Left lobe of liver (tissue), 2 donors: Measurements from ENCODE around the gene MIDN. TPM values are rescaled to one million over a fixed set of nuclear protein-coding genes. Genes with fewer than 3 reads are reported as not detected.

Experiments
- ATAC-seq: fragments of 200-7000 bp; cut with Tn5 transposase; one replicate; pipeline ENCODE4 v1.9.1; 2020; ENCODE audit warnings: mild to moderate bottlenecking, moderate library complexity
- DNase-seq: peaks from one replicate; pipeline ENCODE4 v3.0.0-alpha.2; 2020; ENCODE audit warnings: low spot score
- total RNA-seq: library from RNA; stranded (reverse); gene quantifications from one replicate; pipeline ENCODE4 v1.2.1, GENCODE V29; 2021
- donor health status: DM: no; HTN: no; CAD: no; lungs with moderate emphysema.
- donor health status: DM: no; HTN: yes; CAD: no.

MIDN gene
- total RNA-seq, 1 donor from 2014 or later: 51.7 TPM

GRCh38 chr19:1220477-1220930 is 27.9 kb upstream of the MIDN start:
- no peak for ATAC-seq
- DNase-seq: no peak

DNA sequence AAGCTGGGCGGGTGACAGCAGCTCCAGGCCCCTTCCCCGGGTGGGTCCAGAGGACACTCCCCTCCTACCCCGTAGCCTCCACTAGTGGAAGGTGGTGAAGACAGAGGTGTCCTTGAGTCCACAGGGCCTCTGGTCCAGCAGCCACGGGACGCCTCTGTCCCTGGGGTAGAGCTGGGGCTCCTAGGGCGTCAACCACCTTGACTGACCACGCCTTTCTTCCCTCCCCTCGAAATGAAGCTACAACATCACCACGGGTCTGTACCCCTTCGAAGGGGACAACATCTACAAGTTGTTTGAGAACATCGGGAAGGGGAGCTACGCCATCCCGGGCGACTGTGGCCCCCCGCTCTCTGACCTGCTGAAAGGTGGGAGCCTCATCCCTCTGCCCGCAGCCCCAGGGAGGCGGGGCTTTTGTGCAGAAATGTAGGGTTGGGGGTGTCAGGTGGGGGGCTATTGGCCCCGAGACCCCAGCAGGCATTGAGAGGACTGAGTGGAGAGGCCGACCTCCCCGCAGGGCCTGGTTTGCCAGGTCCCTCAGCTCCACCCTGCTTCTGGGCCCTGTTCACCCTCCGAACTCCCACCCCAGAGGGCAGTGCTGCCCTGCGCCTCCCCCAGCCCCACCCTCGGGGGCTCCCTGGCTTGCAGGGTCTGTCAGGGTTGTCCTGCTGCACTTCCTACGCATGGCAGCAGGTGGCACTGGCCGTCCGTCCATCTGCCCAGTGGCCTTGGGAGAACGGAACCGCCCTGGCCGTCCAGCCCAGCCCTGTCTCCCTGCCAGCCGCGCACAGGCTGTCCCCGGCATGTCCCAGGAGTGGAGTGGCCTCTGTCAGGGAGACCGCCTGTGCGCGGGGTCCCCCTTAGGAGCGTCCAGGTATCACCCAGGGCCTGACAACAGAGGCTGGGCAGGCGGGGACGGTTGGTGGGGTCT is 27.1 kb upstream of the MIDN start:
- DNase-seq (peak; percentile 80), ATAC-seq (peak; percentile 90)

GRCh38 chr19:1221904-1222255 is 26.5 kb upstream of the MIDN start:
- DNase-seq (no peak), ATAC-seq (no peak)

GRCh38 chr19:1222394-1222793 is 26.0 kb upstream of the MIDN start:
- DNase-seq: no peak

DNA sequence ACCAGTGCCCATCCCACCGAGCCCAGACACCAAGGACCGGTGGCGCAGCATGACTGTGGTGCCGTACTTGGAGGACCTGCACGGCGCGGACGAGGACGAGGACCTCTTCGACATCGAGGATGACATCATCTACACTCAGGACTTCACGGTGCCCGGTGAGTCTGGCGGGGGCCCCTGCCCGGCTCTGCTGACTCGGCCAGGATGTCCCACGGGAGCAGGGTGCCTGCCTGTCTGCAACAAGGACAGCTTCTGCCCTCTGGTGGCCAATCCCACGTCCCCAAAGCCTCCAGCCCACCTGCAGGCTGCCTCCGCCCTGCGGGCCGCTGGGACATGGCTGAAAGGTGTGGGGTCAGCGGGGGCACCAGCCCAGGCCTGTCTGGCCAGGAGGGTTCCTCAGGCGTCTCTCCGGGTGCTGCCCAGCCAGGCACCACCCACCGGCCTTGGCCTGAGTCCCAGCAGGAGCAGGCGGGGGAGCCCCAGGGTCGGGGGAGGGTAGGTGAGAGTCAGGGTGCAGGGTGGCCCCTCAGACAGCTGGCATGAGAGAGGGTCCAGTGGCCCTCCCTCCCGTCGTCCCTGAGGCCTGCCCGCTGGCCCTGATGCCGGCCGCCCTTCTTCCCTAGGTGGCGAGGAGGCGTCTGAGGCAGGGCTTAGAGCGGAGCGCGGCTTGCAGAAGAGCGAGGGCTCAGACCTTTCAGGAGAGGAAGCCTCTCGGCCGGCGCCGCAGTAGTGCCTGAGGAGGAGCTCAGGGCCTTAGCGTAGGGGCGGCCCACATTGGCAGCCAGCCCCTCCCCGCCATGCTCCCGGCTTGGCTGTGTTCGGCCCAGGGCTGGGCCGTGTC is 25.1 kb upstream of the MIDN start:
- no peak for DNase-seq
- peak; percentile 3 for ATAC-seq

More at GRCh38 chr19:1222394-1222793, 26.0 kb upstream of the MIDN start:
- ATAC-seq: no peak

DNA sequence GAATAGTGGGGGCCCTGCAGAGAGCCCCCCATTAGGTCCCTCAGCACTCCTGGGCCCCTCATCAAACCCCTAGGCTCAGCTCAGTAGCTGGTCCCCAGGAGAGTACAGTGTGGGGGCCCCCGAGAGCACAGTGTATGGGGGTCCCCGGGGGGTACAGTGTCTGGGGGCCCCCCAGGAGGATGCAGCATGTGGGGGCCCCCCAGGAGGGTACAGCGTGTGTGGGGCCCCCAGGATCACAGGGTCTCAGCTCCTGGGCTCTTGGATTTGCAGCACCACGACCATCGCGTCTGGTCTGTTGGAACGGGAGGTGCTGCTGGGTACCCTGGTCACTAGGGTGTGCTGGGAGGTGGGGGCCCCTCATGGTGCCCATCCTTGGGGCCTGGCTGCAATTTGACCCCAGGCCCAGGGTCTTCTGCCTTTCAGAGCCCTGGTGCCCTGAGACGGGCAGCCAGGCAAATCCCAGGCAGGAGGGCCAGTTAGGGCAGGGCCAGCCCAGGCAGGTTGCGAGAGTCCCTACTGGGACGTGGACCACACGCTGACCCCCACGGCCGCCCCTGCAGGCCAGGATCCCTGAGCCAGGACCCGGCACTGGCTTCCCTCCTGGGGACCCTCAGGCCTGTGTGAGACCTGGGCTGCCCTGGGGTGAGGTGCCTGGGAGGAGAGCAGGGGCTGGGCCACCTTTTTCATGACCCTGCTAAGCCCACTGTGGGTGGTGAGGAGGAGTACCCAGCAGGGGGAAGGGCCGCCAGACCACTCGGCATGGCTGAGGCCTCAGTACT is 24.1 kb upstream of the MIDN start:
- ATAC-seq: no peak
- DNase-seq: no peak

DNA sequence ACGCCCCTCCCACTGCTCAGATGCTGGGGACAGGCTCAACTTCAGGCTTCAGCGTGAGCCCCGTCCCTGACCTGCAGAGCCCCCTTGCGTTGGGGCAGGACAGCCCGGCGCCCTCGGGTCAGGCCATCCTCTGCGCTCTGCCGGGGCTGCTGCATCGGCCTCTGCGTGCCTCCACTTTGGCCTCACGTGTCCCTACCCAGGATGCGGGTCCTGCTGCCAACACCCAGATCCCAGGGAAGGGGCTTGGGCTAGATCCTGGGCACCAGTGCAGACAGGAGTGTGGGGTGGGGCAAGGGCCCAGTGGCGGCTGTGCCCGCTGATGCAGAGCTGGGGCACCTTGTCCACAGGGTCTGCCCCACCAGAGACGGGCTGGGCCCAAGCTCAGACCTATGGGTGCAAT is 23.5 kb upstream of the MIDN start:
- DNase-seq: no peak

DNA sequence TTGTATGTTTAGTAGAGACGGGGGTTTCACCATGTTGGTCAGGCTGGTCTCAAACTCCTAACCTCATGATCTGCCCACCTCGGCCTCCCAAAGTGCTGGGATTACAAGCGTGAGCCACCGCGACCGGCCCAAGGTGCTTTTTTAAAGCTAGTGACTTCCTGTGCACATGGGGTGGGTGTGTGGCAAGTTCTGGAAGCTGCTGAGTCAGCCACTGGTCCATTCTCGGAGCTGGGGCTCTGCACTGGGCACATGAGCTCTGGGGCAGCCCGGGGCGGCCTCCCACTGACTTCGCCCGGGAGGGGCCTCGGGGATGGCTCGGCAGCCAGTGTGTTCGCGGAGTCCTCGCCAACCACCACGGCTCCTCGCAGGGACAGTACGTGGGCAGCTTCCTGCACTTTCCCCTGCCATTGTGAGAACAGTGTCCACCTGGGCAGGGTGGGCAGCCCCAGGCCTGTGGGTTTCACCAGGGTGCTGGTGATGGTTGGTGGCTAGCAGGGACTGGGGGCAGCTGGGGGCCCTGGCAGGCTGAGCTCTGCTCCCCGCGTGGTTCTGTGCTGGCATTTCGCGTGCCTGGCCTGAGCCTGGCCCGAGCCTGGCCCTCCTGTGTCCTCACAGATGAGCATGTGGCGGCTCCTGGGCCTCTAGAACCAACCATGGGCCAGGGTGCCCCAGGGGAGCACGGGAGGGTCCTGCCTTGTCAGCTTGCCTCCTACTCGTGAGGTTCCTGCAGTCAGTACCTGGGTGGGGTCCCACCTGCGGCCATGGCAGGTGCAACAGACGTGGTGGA is 22.8 kb upstream of the MIDN start:
- ATAC-seq: no peak

More for the DNA sequence above, 23.5 kb upstream of the MIDN start:
- ATAC-seq: no peak

DNA sequence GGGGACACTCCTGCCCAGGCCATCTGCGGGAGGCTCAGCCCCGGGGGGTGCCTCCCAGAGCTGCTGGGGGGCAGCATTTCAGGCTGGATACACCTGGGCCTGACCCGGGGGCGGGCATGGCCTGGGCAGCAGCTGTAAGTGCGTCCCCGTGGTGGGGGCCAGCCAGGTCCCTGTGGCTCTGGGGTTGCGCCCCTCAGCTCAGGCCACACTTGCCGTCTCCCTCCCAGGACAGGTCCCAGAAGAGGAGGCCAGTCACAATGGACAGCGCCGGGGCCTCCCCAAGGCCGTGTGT is 22.2 kb upstream of the MIDN start:
- ATAC-seq: no peak
- DNase-seq: no peak

More for the DNA sequence above, 22.8 kb upstream of the MIDN start:
- DNase-seq: no peak

DNA sequence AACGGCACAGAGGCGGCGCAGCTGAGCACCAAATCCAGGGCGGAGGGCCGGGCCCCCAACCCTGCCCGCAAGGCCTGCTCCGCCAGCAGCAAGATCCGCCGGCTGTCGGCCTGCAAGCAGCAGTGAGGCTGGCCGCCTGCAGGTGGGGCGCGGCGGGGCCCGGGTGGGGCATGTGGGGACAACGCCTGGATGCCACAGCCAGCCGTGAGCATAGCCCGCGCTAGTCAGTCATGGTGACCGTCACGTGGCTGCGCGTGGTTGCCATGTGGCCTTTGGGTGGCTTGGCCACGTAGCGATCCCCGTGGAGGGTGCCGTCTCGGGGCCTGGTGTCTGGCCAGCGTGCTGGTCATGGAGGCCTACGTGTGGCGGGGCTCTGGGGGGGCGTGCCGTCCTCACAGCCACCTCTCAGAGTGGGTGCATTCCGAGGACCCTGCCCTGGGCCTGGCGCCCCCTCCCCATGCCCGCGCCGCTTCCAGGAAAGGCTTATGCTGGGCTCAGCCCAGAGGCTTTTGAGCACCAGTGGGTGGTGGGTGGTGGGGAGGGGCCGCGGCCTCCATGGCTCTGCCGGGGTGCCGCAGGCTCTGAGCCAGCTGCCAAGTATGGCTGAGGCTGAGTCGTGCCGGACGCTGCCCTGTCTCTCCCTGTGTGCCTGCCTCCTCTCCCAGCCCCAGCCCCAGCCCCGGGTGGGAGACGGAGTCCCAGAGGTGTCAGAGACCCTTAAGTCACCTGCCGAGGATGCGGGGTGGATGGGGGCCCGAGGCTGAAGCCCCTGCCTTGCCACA is 21.7 kb upstream of the MIDN start:
- ATAC-seq (no peak), DNase-seq (no peak)

- no peak for DNase-seq
- no peak for ATAC-seq
These were observed 20.9 kb upstream of the MIDN start for GRCh38 chr19:1227304-1228054.

DNA sequence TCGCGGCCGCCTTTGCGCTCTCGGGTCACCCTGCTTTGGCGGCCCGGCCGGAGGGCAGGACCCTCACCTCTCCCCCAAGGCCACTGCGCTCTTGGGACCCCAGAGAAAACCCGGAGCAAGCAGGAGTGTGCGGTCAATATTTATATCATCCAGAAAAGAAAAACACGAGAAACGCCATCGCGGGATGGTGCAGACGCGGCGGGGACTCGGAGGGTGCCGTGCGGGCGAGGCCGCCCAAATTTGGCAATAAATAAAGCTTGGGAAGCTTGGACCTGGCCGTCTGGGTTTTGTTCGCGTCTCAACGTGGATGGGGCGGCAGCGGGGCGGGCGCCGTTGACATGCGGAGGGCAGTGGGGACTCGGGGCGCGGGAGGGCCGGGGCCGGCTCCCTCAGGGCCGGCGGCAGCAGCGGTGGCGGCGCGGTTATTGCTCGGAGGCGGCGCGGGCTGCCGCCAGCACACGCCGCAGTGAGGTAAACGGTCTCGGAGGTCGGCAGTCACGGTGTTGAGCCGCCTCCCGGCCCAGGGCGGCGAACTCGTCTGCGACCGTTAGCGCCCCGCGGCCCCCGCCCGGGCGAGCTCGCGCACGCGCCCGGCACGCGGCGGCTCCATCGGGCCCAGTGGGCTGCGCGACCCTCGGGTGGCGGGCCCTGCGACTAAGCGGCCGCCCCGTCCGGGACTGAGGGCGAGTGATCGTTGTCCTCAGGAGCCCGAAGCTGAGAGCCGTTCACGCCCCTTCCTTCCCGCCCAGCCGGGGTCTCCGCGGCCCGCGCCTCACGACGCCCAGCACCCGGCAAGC is 20.0 kb upstream of the MIDN start:
- DNase-seq: no peak
- ATAC-seq: no peak

DNA sequence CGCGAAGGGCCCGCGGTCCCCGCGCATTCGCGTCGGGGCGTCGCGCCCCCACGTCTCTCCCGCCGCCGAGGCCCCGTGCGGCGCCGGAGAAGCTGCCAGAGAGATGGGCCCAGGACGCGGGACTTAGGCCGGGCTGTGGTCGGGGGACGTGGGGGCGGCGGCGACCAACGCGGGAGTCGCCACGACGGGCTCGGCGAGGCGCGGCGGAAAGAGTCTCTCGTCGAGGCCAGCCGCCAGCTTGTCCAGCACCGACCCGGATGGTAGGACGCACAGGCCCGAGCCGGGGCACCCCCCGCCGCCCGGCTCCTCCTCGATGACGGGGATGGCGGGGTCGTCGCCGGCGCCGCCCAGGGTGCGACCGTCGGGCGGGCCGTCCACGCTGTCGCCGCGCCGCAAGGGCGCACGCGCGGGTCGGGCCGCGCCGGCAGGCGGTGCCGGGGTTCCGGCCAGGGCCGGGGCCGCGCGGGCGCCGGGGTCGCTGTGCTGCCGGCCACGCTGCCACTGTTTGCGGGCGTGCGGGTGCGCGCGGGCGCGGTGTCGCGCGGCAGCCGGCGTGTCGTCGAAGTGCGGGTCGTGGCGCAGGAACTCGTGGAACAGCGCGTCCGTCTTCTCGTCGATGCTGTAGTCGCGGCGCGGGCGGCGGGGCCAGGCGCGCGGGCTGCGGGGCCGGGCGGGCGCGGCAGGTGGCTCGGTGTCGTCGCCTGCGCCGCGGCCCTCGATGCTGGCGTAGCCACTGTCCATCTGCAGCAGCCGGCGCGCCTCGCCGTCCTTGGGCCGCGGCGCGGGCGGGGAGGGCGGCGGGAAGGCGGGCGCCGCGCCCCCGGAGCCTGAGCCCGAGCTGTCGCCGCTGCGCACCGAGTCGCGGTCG is 19.1 kb upstream of the MIDN start:
- ATAC-seq (no peak), DNase-seq (no peak)

DNA sequence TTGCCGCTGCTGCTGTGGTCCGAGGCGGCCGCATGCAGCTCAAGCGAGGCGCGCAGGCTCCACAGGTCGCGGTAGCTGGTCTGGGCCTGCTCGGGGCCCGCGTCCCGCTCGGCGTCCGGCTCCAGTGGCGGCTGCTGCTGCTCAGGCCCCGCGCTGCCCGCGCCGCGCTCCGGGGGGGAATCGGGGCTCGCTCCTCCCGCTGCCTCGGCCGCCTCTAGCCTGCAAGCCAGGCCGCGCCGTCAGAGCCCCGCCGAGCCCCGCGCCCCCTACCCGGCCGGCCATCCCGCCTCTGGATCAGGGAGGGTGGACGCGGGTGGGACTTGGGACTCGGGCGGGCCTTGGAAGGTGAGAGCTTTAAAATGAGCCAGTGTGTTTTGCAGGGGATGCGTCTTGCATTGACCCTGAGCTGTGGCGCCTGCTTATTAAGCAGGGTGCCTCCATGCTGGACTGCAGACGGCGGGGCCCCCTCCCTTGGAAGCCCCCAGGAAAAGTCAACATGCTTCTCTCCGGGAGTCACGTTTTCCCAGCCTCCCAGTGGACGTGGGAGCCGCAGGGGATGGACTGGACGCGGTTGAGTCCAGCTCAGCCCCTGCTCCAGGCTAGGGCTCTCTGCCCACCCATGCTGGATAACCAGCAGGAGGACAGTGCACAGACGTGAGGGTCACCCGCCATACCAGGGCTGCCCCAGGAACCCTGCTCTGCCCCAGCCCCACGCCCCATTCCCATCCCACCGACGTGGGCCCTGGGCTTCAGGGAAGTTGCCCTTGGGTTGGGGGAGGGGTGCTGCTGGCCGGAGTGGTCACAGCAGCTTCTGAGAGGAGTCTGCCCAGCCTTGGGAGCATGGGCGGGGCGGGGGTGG is 18.2 kb upstream of the MIDN start:
- ATAC-seq (no peak), DNase-seq (no peak)

GRCh38 chr19:1230783-1231489 is 17.4 kb upstream of the MIDN start:
- ATAC-seq: no peak
- DNase-seq: no peak
